CD4-positive, CD25-positive, alpha-beta regulatory T cell (primary cell): ENCODE measurements around the gene APP. TPM values are rescaled to one million over a fixed set of nuclear protein-coding genes. Genes with fewer than 3 reads are reported as not detected.

Experiments used
- ATAC-seq, 2 donors: fragments of 150-1000 bp; cut with Tn5 transposase; one replicate each; pipeline ENCODE4 v1.10.0; 2021; ENCODE audit warnings: low read depth in 2 of 2, moderate number of reproducible peaks in 2 of 2, moderate library complexity in 1 of 2
- DNase-seq, 3 donors: peaks; one replicate each; pipeline versions ENCODE4 v3.0.0 to v3.0.0-alpha.2; 2012 to 2022; ENCODE audit warnings: mixed read lengths in 1 of 3
- H3K27ac ChIP-seq: one replicate; pipeline ENCODE4 v1.7.0; 2013; ENCODE audit warnings: mild to moderate bottlenecking, low read length; ENCODE audit not compliant: insufficient read depth, poor library complexity, severe bottlenecking
- H3K27me3 ChIP-seq: one replicate; pipeline ENCODE4 v1.7.0; 2013; ENCODE audit warnings: low read length; ENCODE audit not compliant: control insufficient read depth, insufficient read depth
- H3K36me3 ChIP-seq: one replicate; pipeline ENCODE4 v1.7.0; 2013; ENCODE audit warnings: mild to moderate bottlenecking, low read length, moderate library complexity; ENCODE audit not compliant: control insufficient read depth, insufficient read depth
- H3K4me1 ChIP-seq: 2 replicates; pipeline ENCODE4 v1.7.0; 2013; ENCODE audit warnings: mild to moderate bottlenecking, low read length; ENCODE audit not compliant: insufficient read depth, control insufficient read depth, poor library complexity, severe bottlenecking
- H3K4me3 ChIP-seq: one replicate; pipeline ENCODE4 v1.7.0; 2013; ENCODE audit warnings: low read depth, mild to moderate bottlenecking, low read length, moderate library complexity
- H3K9me3 ChIP-seq, 2 experiments: 1 replicate in 1 of 2; 2 replicates in 1 of 2; pipeline ENCODE4 v1.7.0; 2013; ENCODE audit warnings: low read length in 2 of 2, mild to moderate bottlenecking in 1 of 2, moderate library complexity in 1 of 2; ENCODE audit not compliant: control insufficient read depth in 2 of 2
- H3K27ac Mint-ChIP-seq, 3 donors: one replicate each; pipeline ENCODE4 v1.8.0; 2020 to 2022; ENCODE audit warnings: mild to moderate bottlenecking in 3 of 3, mixed read lengths in 3 of 3, moderate library complexity in 2 of 3
- H3K27me3 Mint-ChIP-seq: one replicate; pipeline ENCODE4 v1.8.0; 2022; ENCODE audit warnings: mild to moderate bottlenecking, mixed read lengths
- H3K36me3 Mint-ChIP-seq: one replicate; pipeline ENCODE4 v1.8.0; 2020; ENCODE audit warnings: mixed read lengths
- H3K4me1 Mint-ChIP-seq, 4 donors: one replicate each; pipeline ENCODE4 v1.8.0; 2020 to 2022; ENCODE audit warnings: mixed read lengths in 4 of 4, mild to moderate bottlenecking in 1 of 4
- H3K4me3 Mint-ChIP-seq, 4 donors: one replicate each; pipeline ENCODE4 v1.8.0; 2020 to 2022; ENCODE audit warnings: mild to moderate bottlenecking in 4 of 4, mixed read lengths in 4 of 4, moderate library complexity in 3 of 4
- H3K9me3 Mint-ChIP-seq, 7 donors: one replicate each; pipeline ENCODE4 v1.8.0; 2020 to 2022; ENCODE audit warnings: mixed read lengths in 7 of 7, mild to moderate bottlenecking in 3 of 7, moderate library complexity in 2 of 7
- polyA plus RNA-seq, 4 donors: library from polyadenylated mRNA; unstranded; fragments of 300-500 nt; fragmentation: Illumina TruSeq; gene quantifications; one replicate each; pipeline ENCODE4 v1.2.3, GENCODE V29; 2021
- total RNA-seq: library from RNA; stranded (reverse); gene quantifications from one replicate; pipeline ENCODE4 v1.2.3, GENCODE V29; 2022

APP gene
- total and polyA plus RNA-seq, 5 donors from 2014 or later: 3.9 to 29.5 (median 7.5) TPM

DNA sequence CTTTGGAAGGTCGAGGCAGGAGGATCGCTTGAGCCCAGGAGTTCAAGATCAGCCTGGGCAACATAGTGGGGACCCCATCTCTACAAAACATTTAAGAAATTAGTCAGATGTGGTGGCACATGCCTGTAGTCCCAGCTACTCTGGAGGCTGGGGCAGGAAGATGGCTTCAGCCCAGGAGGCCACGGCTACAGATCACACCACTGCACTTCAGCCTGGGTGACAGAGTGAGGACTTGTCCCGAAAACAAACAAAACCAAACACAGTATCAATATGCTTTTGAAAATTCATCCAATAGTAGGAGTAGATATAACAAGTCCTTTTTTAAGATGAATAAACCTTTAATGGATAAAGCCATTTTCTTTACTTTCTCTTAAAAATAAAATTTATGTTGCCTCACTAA lies 8.5 kb downstream of the APP start:
- no peaks in the 10 kb centered on the region for H3K36me3 Mint-ChIP-seq
- ATAC-seq (no peak), DNase-seq (no peak)
- Histone ChIP-seq H3K27me3 (no peaks in the 10 kb centered on the region), H3K36me3 (no peaks in the 10 kb centered on the region), H3K4me1 (no peaks in the 10 kb centered on the region), H3K27ac (no peak overlapping the region), H3K9me3 (no peaks in the 10 kb centered on the region), H3K4me3 (no peak overlapping the region)
- H3K4me3 Mint-ChIP-seq: no peak overlapping the region
- H3K27ac Mint-ChIP-seq: no peak overlapping the region
- peaks cover 0 to 23% (median 10%) of the 10 kb centered on the region in 4 donors for H3K4me1 Mint-ChIP-seq
- no peaks in the 10 kb centered on the region for H3K9me3 Mint-ChIP-seq
- H3K27me3 Mint-ChIP-seq: peaks cover 8% of the 10 kb centered on the region

DNA sequence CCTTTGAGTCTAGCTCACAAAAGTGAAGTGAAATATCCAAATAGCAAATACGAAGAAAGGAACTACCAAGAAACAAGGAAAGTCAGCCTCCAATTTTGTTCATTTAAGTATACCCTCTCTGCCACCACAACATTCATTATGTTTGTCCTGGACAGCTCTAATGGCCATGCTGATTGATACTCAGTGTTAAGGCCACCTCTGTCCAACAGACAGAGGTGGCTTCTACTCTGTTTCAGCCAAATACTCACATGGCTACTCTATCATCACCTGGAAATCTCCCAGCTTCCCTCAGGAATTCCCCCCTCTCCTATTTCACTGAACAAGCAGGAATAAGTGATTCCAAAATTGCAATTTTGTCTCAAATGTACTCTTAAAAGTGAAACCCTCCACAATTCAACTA lies 10.7 kb downstream of the APP start:
- H3K4me3 Mint-ChIP-seq: peak overlapping the region in 1 of 4 donors; percentile 73

DNA sequence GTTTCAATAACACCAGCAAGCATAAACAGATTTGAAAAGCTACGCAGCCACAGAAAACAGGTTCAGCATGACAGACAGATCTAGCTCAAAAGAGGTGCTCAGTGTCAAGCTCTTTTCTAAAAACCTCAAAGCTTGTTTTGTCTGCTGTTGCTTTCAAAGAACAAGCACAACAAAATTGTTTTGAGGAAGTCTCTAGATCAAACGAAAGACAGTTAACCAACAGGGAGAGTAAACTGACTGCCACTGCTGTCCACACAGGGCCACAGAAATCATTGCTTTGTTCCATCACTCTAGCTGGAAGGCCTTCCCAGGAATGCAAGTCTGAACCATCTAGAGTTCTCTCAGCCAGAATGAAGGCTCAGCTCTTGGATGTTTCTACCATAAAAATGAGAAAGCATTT lies 12.8 kb downstream of the APP start:
- Mint-ChIP-seq H3K4me3 (no peak overlapping the region), H3K9me3 (no peaks in the 10 kb centered on the region), H3K36me3 (peaks cover under 1% of the 10 kb centered on the region), H3K27me3 (no peaks in the 10 kb centered on the region), H3K27ac (no peak overlapping the region), H3K4me1 (peaks cover 0 to 22% (median 6%) of the 10 kb centered on the region in 4 donors)
- no peaks in the 10 kb centered on the region for H3K9me3 ChIP-seq
- DNase-seq (no peak), ATAC-seq (no peak)
- H3K4me1 ChIP-seq: no peaks in the 10 kb centered on the region
- H3K27me3 ChIP-seq: no peaks in the 10 kb centered on the region
- no peaks in the 10 kb centered on the region for H3K36me3 ChIP-seq
- no peak overlapping the region for H3K27ac ChIP-seq
- no peak overlapping the region for H3K4me3 ChIP-seq

More for the DNA sequence above, 10.7 kb downstream of the APP start:
- H3K4me1 ChIP-seq: no peaks in the 10 kb centered on the region
- no peaks in the 10 kb centered on the region for H3K27me3 Mint-ChIP-seq
- no peak overlapping the region for H3K27ac Mint-ChIP-seq
- no peaks in the 10 kb centered on the region for H3K9me3 Mint-ChIP-seq
- H3K27me3 ChIP-seq: no peaks in the 10 kb centered on the region
- H3K36me3 ChIP-seq: no peaks in the 10 kb centered on the region
- no peak for DNase-seq
- H3K4me3 ChIP-seq: no peak overlapping the region
- H3K36me3 Mint-ChIP-seq: no peaks in the 10 kb centered on the region
- ATAC-seq: no peak
- no peak overlapping the region for H3K27ac ChIP-seq
- H3K4me1 Mint-ChIP-seq: peaks cover 0 to 18% (median 7%) of the 10 kb centered on the region in 4 donors
- no peaks in the 10 kb centered on the region for H3K9me3 ChIP-seq

DNA sequence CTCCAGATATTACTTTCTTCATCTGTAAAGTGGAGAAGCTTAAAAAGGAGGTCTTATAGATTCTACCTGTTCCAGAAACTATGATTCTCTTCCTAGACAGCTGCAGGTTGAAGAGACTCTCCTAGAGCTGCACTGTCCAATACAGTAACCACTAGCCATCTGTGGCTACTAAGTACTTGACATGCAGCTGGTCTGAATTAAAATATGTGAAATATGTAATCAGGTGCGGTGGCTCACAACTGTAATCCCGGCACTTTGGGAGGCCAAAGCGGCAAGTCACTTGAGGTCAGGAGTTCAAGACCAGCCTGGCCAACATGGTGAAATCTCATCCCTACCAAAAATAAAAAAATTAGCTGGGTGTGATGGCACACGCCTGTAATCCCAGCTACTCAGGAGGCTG lies 15.8 kb downstream of the APP start:
- Histone ChIP-seq H3K36me3 (no peaks in the 10 kb centered on the region), H3K4me3 (no peak overlapping the region), H3K9me3 (no peaks in the 10 kb centered on the region), H3K27me3 (no peaks in the 10 kb centered on the region), H3K4me1 (no peaks in the 10 kb centered on the region), H3K27ac (no peak overlapping the region)
- no peaks in the 10 kb centered on the region for H3K9me3 Mint-ChIP-seq
- H3K27ac Mint-ChIP-seq: no peak overlapping the region
- ATAC-seq (no peak), DNase-seq (no peak)
- peaks cover 0 to 22% (median 5%) of the 10 kb centered on the region in 4 donors for H3K4me1 Mint-ChIP-seq
- H3K4me3 Mint-ChIP-seq: no peak overlapping the region
- H3K36me3 Mint-ChIP-seq: peaks cover 3% of the 10 kb centered on the region
- H3K27me3 Mint-ChIP-seq: no peaks in the 10 kb centered on the region

DNA sequence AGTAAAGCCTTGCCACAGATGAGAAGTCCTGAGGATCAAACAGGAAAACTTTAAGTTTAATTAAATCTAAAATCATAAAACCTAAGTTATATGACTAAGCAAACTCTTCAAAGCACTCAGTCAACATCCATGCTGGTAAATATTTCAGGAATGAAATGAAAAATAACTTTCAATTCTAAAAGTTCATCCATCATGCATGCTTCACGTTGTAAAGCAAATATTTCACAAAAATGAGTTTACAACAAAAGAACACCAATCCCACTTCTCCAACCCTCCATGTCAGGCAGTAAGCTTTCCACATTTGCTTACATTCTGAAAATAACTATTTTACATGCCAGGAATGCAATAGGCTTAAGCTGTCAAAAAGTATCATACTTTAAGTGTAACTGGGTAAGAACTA lies 16.8 kb downstream of the APP start:
- no peaks in the 10 kb centered on the region for H3K9me3 Mint-ChIP-seq
- ATAC-seq (no peak), DNase-seq (no peak)
- no peak overlapping the region for H3K4me3 ChIP-seq
- H3K4me1 Mint-ChIP-seq: peaks cover 0 to 25% (median 7%) of the 10 kb centered on the region in 4 donors
- no peaks in the 10 kb centered on the region for H3K27me3 Mint-ChIP-seq
- no peaks in the 10 kb centered on the region for H3K4me1 ChIP-seq
- no peaks in the 10 kb centered on the region for H3K27me3 ChIP-seq
- no peak overlapping the region for H3K27ac Mint-ChIP-seq
- no peaks in the 10 kb centered on the region for H3K9me3 ChIP-seq
- no peak overlapping the region for H3K27ac ChIP-seq
- H3K4me3 Mint-ChIP-seq: no peak overlapping the region
- H3K36me3 Mint-ChIP-seq: peaks cover 3% of the 10 kb centered on the region
- no peaks in the 10 kb centered on the region for H3K36me3 ChIP-seq

DNA sequence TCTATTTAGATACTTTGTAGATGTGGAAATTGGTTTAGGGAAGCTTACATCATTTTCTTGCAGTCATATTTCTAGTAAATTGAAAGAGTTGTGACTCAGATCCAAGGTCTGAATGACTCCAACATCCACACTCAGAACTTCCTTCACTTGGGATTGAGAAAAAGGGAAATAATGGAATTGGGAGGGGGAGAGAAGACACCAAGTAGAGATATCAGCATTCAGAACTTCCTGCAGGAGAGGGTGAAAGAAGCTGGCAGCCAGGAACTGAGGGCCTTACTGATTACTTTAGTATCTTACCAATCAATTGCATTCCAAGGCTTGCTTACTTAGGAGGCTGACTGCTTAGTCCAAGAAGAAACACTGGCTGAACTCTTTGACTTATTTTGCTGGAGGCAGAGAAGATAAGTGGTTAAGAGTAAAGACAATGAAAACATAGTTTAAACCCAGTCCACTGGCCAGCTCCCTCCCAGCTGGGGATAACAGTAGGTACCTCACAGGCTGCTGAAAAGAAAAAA lies 21.7 kb downstream of the APP start:
- no peaks in the 10 kb centered on the region for H3K9me3 Mint-ChIP-seq

DNA sequence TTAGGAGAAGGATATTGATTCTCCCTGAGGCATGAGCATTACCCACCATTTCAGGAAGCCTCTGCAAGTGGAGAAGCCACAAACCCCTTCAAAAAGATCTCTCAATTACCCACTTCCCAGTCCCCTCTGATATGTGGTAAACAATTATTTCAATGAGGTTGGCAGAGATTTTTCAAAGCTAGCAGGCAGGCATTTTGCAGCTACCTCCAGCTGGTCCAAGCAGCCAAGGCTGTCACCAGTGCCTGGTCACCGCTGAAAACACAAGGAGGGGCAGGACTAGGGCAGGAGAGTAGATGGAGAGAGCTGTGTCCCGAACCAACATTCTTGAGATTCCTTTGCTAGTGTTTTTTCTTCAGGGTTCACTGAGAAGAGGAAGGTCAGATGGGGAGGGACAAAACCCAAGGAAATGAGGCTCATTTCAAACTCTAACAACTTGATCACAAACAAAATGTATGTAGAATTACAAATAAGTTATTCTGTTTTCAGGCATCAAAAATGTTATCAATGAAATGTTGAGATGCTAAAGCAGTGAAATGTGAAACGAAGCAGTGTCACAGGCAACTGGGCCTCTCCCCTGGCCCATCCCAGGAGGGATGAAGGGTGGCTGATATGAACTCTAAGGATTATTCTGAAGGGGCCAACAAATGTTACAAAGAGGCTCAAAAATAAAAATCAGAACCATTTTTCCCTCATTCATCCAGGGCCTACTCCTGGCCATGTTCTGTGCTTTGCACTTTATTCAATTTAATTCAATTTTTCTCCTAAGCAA lies 22.3 kb downstream of the APP start:
- Mint-ChIP-seq H3K27ac (peak overlapping the region in 2 of 3 donors; percentile 47 to 72), H3K4me3 (peak overlapping the region in 1 of 4 donors; percentile 49), H3K9me3 (peaks cover 0 to 1% (median 0%) of the 10 kb centered on the region in 7 donors), H3K27me3 (no peaks in the 10 kb centered on the region), H3K4me1 (peaks cover 0 to 18% (median 13%) of the 10 kb centered on the region in 4 donors), H3K36me3 (peaks cover 3% of the 10 kb centered on the region)
- no peak overlapping the region for H3K27ac ChIP-seq
- H3K4me1 ChIP-seq: no peaks in the 10 kb centered on the region
- no peaks in the 10 kb centered on the region for H3K27me3 ChIP-seq
- no peak for DNase-seq
- no peak overlapping the region for H3K4me3 ChIP-seq
- H3K9me3 ChIP-seq: no peaks in the 10 kb centered on the region
- ATAC-seq: no peak
- no peaks in the 10 kb centered on the region for H3K36me3 ChIP-seq

More for the DNA sequence above, 21.7 kb downstream of the APP start:
- H3K4me3 ChIP-seq: no peak overlapping the region
- H3K27me3 ChIP-seq: no peaks in the 10 kb centered on the region
- no peaks in the 10 kb centered on the region for H3K36me3 ChIP-seq
- H3K9me3 ChIP-seq: no peaks in the 10 kb centered on the region
- no peak for ATAC-seq
- H3K27me3 Mint-ChIP-seq: no peaks in the 10 kb centered on the region
- peak overlapping the region in 1 of 3 donors; percentile 58 for H3K27ac Mint-ChIP-seq
- DNase-seq: no peak
- no peaks in the 10 kb centered on the region for H3K4me1 ChIP-seq
- H3K4me3 Mint-ChIP-seq: no peak overlapping the region
- peaks cover 0 to 19% (median 13%) of the 10 kb centered on the region in 4 donors for H3K4me1 Mint-ChIP-seq
- H3K27ac ChIP-seq: no peak overlapping the region
- H3K36me3 Mint-ChIP-seq: peaks cover 3% of the 10 kb centered on the region

DNA sequence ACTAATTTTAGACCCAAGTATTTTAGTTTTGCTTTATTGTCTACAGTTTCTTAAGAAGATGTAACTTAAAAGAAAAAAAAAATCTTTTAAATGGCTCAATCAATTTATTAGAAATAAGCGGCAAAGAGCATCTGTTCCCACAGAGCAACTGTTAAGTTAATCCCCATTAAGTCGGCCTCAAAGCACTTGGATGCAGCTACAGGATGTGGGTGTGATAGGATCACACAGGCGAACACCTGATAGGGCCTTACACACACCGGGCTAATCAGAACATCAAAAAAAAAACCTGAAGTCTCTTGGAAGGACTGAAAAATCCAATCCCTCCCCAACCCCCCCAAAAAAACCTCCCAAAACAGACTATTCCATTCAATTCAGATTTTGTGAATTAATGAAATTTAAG lies 23.0 kb downstream of the APP start:
- H3K4me3 Mint-ChIP-seq: peak overlapping the region in 1 of 4 donors; percentile 49
- peaks cover 0 to 18% (median 13%) of the 10 kb centered on the region in 4 donors for H3K4me1 Mint-ChIP-seq

More for the DNA sequence above, 23.0 kb downstream of the APP start:
- Histone ChIP-seq H3K36me3 (no peaks in the 10 kb centered on the region), H3K27me3 (no peaks in the 10 kb centered on the region), H3K9me3 (no peaks in the 10 kb centered on the region), H3K27ac (no peak overlapping the region), H3K4me3 (no peak overlapping the region), H3K4me1 (no peaks in the 10 kb centered on the region)
- ATAC-seq: no peak
- Mint-ChIP-seq H3K9me3 (peaks cover 0 to 1% (median 0%) of the 10 kb centered on the region in 7 donors), H3K27me3 (no peaks in the 10 kb centered on the region), H3K36me3 (no peaks in the 10 kb centered on the region), H3K27ac (peak overlapping the region in 1 of 3 donors; percentile 47)
- DNase-seq: no peak
